MM.1S (cell line): ENCODE data around the gene CACNA1D.

Source experiments
- EZH2 ChIP-seq: fragments of 300-600 bp; sonication (generic); optimal IDR thresholded peaks from 2 replicates; pipeline ENCODE3; 2017; ENCODE audit warnings: low read depth, mild to moderate bottlenecking, antibody characterized with exemption, low read length, mixed read lengths
- TF ChIP-seq, protein P1 (sequence below): fragments of 300-600 bp; sonication (generic); IDR thresholded peaks from 2 replicates; pipeline ENCODE4 v1.5.1; 2016; ENCODE audit warnings: antibody characterized with exemption, low read length, mixed read lengths

DNA sequence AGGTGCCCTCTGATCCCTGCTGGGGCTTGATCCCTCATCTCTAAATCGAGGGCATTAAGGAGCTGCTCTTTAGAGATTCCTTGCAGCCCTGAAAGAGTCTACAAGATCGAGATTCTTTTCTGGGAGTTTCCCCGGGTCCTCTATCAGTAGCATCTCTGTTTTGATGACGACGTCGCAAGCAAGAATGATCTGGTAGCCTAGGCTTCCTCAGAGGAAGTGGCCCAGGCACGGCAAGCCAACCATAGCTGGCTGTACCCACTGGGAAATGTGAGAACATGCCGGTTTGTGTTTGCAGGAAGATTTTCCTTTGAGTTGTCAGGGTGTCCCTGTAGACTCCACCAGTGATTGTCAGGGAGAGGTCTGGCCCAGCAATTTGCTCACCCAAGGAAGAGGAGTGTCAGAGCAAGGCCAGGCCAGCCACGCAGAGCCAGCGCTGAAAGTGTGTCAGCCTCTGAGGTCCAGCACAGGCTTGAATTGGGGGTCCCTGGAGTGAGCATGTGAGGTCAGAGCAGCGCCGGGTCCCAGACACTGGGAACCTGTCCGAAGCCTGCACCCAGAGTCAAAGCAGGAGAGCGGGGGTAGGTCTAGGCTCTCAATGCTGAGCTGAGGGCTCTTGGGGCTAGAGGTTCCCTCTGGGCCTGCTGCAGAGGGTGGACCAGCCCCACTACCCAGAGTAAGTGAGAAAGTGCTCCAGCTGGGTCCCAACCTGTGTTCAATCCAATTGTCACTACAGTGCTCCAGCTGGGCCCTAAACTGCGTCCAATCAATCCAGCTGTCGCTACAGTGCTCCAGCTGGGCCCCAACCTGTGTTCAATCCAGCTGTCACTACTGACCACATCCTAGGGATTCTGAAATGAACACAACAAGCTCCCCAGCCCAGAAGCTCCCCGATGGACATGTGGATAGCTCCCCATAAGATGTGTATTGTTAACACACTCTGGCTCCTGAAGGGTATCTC is 256.1 kb downstream of the CACNA1D start:
- TF ChIP-seq, protein P1, sequence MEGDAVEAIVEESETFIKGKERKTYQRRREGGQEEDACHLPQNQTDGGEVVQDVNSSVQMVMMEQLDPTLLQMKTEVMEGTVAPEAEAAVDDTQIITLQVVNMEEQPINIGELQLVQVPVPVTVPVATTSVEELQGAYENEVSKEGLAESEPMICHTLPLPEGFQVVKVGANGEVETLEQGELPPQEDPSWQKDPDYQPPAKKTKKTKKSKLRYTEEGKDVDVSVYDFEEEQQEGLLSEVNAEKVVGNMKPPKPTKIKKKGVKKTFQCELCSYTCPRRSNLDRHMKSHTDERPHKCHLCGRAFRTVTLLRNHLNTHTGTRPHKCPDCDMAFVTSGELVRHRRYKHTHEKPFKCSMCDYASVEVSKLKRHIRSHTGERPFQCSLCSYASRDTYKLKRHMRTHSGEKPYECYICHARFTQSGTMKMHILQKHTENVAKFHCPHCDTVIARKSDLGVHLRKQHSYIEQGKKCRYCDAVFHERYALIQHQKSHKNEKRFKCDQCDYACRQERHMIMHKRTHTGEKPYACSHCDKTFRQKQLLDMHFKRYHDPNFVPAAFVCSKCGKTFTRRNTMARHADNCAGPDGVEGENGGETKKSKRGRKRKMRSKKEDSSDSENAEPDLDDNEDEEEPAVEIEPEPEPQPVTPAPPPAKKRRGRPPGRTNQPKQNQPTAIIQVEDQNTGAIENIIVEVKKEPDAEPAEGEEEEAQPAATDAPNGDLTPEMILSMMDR = no peak
- no peak for TF ChIP-seq EZH2
